NCI-H1092 treated with DMSO at 0.1 percent for 48 hours (cell line): ENCODE data around the gene TPCN2.
A peak's percentile ranks its signal among the peaks of the same experiment; 100 is the strongest.
"Not testable (repeated sequence)": the region's sequence is repeated elsewhere in the genome, so short reads cannot be mapped to it uniquely, and the experiment has no call there.

Experiments
- DNase-seq: peaks from one replicate; lab custom pipeline; 2025; lab: John Stamatoyannopoulos, UW

TPCN2 gene

DNA sequence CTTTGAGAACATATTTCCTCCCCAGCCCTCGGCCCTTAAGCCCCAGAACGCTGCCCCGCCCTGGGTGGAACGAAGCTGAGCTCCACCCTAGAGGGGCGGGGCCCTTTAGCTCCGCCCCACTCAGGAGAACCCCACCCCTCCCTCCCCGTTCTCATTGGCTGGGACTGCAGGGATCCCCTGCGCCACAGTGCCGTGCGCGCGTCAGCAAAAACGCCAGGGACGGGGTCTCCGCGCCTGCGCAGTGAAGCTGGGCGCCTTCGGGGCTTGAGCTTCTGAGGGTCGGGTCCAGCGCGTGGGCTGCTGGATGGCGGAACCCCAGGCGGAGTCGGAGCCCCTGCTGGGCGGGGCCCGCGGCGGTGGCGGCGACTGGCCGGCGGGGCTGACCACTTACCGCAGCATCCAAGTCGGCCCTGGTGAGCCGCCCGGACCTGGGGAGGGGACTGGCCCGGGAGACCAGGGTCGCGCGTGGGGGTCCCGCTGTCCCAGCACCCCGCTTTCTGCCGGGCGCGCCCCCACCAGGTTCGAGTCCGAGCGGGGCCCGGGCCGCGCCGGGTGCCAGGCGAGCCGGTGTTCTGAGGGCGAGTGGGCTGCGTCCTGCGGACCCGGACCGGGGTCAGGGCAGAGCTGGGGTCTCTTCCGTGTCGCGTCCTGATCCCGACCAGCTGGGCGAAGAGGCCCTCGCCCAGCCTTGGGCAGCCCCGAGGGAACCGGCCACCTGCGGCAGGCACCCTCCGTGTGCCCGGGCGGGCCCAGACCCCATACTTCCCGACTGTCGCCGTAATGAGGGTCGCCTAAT lies at the start of gene TPCN2:
TSS of gene TPCN2 (plus strand) at position 239 of the 796 bp plus-strand sequence. CDS start at position 305, 66 bp downstream.
- peak; percentile 97 for DNase-seq

- DNase-seq = no peak
Measured at GRCh38 chr11:68999093-68999747, 49.5 kb upstream of the TPCN2 start.

- not testable (repeated sequence) for DNase-seq
Measured at GRCh38 chr11:68999748-69000355, 48.9 kb upstream of the TPCN2 start.

- DNase-seq = no peak
Measured at GRCh38 chr11:69000391-69000790, 48.3 kb upstream of the TPCN2 start.

DNA sequence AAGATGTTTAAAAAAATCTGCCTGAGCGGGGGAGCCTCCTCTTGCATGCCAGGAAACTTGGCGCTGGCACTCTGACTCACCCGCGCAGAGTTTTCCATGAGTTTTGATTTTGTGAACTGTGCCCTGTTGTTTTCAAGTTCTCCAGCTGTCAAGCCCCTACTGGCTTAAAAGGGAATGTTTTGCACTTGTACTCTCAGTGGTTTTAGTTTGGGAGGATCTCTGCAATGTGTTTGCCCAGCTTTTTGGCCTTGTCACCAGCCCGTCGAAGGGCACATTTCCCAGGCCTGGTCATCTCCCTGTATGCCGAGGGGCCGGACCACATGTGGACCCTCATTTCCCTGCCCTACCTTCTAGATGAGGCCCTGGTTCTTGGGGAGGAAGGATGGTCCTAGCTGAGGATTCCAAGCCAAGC lies 47.9 kb upstream of the TPCN2 start:
- DNase-seq = no peak

DNA sequence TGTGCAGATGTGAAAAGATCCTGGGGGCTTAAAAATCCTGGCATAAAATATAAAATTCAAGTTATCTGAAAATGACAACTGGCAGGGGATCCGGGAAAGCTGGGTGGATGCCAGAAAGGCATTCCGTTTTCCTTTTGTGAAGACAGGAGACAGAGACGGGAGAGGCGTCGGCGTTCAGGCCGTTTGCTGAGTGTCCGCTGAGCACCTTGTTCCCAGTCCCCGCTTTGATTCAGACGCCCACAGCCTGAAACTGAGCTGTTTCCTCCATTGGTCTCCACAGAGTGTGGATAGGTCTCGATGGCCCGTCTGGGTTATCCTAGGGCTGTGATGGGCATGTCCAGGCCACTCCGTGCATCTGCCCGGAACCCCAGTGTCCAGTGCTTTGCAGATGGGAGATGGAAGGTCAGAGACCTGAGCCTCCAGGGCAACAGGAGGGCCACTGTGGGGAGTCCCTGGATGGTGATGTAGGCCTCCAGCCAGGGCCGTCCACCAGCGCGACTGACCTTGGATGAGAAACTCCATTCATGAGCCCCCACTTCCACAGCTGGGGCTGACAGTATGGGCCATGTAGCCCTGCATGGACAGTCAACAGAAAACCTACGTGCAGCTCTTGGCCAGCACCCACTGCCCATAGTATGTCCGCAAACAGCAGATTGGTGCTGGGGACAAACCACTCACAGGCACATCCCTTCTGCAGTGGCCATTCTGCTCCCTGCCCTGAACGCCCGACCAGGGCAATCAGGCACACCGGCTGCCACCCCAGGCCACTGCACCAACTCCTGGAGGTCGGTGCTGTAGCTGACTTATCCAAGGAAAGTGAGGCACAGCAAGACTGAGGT lies 47.3 kb upstream of the TPCN2 start:
- no peak for DNase-seq

- no peak for DNase-seq
Measured at GRCh38 chr11:69002110-69002569, 46.6 kb upstream of the TPCN2 start.

DNA sequence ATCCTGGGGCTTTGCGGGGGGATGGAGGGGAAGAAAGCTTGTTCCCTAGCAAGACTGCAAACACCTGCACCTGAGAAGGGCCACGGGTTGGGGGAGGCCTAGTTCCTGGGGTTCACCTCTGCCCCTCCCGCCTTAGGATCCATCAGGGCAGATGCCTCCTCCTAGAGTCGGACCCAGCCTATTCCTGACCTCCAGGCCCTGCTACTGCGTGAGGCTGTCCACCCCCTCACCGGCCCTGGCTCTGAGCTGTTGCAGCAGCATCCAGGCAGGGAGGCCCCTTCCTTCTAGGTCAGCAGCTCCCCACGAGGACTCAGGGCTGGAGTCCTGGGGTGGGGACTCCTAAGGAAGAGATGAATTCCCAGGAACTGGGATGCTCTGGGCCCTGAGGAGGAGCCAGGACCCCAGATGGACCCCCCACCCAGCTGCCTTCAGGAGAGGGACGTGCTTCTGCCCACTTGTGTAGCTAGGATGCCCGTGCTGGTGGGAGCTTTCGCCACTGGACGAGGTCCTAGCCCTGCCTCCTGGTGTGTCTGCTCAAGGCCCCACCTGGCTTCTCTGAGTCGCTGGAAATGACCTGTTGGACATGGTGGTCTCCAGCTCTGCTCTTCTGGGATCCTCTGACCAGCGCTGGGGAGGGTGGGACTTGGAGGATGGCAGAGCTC lies 46.0 kb upstream of the TPCN2 start:
- no peak for DNase-seq

DNA sequence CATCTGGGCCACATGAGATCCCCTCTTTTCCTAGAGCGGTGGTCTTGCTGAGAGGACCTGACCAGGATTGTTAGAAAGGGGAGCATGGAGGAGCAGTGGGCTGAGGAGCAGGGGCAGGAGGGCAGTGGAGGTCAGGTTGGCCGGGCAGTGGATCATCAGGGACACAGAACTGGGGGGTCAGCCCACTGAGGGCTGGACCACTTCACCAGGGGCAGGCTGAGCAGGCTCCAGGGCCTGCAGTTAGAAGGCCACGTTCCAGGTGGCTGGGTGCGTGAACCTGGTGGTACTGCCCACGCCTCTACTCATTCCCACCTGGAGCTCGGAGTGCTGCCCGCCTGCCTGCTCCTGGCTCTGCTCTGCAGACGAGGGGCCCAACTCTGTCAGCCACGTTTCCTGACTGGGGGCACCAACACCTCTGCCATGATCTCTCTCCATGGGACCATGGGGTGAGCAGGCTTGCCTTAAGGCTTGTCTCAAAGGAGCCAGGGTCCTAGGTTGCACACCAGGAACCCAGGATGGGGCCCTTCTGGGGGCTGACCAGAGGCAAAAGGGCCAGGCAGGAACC lies 45.3 kb upstream of the TPCN2 start:
- DNase-seq = no peak

GRCh38 chr11:69003866-69004367 lies 44.8 kb upstream of the TPCN2 start:
- no peak for DNase-seq

DNA sequence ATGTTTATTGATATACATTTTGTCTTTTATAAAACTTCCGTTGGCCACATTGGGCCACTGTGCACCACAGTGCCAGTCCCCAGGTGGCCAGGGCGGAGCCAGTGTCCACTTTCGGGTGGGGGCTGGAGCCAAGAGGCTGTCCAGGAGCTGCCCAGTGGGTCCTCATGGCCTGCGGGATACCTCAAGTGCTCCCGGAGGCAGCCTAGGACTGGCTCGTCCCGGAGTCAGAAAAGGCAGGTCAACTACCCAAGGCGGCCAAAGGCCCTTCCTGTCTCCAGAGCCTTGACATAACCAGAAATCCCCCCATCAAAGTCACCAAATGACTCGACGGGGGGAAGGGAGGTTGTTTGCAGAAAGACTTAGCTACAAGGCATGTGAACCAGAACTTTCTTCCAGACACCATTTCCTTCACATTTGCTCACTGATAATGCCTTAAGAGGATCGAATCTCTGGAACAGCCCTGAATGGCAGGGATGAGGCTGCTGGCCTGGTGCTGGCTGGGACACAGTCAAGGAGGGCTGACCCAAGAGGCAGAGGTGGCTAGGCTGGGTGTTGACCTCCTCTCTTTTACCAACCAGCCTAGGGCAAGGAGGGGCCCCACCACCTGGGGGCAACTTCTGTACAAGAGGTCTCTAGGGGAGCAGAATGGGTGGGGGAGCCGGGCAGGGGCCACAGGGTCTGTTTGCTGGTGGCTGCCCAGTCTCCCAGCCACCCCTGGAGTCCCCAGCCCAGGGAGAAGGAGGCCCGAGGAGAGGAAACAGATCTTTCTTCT lies 44.1 kb upstream of the TPCN2 start:
- no peak for DNase-seq

- no peak for DNase-seq
Measured at GRCh38 chr11:69005183-69005630, 43.5 kb upstream of the TPCN2 start.

DNA sequence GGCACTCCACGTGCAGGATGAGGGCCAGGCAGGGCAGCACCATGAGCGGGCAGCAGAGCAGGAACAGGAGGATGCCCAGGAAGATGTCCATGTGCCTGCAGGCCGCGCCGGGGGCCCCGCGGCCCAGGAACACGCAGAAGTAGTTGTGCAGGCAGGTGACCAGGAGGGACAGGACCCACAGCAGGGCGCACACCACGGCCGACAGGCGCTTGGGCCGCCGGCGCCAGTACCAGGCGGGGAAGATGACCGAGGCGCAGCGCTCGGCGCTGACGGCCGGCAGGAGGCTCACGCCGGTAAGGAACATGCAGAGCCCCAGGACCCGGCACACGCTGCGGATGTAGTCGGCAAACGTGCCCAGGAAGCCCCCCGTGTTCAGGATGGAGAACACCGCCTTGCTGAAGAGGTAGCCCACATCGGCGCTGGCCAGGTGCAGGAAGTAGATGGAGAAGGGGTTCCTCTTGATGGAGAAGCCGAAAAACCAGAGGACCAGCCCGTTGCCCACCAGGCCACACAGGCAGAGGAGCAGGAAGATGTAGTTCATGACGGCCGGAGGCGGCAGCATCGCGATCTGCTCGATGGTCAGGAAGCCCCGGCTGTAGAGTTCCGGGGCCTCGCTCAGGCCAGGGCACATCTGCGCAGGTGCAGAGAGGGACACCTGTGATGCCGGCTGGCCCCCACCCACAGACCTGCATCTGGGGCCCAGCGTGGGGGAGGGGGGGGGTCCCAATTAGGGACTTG lies 42.9 kb upstream of the TPCN2 start:
- no peak for DNase-seq

DNA sequence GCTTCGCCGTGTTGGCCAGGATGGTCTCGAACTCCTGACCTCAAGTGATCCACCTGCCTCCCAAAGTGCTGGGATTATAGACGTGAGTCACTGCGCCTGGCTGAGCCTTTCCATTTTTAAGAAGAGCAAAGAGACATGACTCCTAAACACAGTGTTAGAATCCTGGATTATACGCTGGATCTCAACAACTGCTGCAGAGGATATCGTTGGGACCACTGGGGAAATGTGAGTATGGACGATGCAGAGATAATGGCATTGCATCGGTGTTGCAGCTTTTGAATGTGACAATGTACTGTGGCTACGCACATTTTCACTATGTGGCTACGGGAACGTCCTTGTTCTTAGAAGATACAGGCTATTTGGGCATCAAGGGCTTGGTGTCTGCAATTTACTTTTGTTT lies 41.9 kb upstream of the TPCN2 start:
- no peak for DNase-seq

GRCh38 chr11:69007975-69008381 lies 40.8 kb upstream of the TPCN2 start:
- no peak for DNase-seq

- DNase-seq = no peak
Measured at GRCh38 chr11:69008737-69009440, 39.8 kb upstream of the TPCN2 start.

DNA sequence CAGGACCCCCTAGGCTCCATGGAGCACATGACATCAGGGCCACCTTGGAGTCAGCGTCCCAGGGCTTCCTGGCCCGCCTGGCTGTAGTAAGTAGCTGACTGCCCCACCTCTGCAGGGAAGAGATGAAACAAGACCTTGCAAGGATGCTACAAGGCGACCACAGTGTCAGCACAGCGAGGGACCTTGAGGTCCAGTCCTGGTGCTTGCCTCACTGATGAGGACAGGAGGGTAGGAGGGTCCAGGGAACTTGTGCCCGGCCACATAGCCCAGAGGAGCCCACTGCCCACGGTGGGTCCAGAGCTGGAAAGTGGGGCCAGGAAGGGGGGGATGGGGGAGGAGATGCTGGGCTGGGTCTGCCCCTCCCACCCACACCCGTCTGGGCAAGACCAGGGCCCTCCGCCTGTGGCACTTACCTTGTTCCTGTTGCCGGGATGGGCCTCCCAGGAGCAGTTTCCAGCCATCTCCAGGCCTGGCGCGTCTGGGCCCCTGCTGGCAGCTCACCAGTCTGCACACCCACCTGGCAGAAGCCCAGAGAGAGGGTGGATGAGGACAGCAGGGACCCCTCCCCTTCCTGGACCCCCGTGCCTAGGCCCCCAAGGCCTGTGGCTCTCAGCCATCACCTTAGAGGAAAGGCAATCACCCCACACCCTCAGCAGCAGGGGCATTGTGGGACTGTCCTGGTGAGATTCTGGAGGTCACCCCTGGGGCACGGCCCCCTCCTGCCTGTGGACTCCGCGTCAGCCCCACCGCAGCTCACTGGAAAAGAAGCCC lies 39.1 kb upstream of the TPCN2 start:
- DNase-seq = no peak

- DNase-seq = no peak
Measured at GRCh38 chr11:69010361-69010891, 38.3 kb upstream of the TPCN2 start.
